IMR-90 (cell line): ENCODE measurements around the gene WWC1. TPM values are rescaled to one million over a fixed set of nuclear protein-coding genes. Genes with fewer than 3 reads are reported as not detected.

Source experiments
- ATAC-seq: fragments of 200-7000 bp; cut with Tn5 transposase; 2 replicates; pipeline ENCODE4 v1.9.1; 2020; ENCODE audit warnings: low read depth, mild to moderate bottlenecking, moderate library complexity
- BruUV-seq: library from RNA; stranded (reverse); fragments of 400-500 nt; replicated peaks from 2 replicates; lab custom pipeline; 2021; lab: Mats Ljungman, UMichigan
- CTCF ChIA-PET: fragments of 300-600 bp; formaldehyde crosslinking; extraction: SDS; loops from one replicate; lab custom pipeline; 2021; ENCODE audit warnings: antibody characterized with exemption; lab: Yijun Ruan, JAX
- POLR2A ChIA-PET: fragments of 300-600 bp; sonication (Branson Sonifier 250); formaldehyde crosslinking; loops from one replicate; lab custom pipeline; 2022; ENCODE audit warnings: antibody characterized with exemption; ENCODE audit not compliant: unreplicated experiment; lab: Charles Lee
- DNase-seq: peaks from one replicate; pipeline ENCODE4 v3.0.0; 2013
- H2AFZ ChIP-seq: replicated peaks from 2 replicates; pipeline ENCODE3; 2013; ENCODE audit warnings: low read length, mild to moderate bottlenecking; ENCODE audit not compliant: poor library complexity
- H2AK5ac ChIP-seq: 2 replicates; pipeline ENCODE4 v1.6.1; 2013; ENCODE audit warnings: low read depth, low read length, inconsistent platforms
- H2AK9ac ChIP-seq: replicated peaks from 2 replicates; pipeline ENCODE3; 2013; ENCODE audit warnings: mild to moderate bottlenecking, low read depth, low read length, moderate library complexity; ENCODE audit not compliant: poor library complexity
- H2BK120ac ChIP-seq: 2 replicates; pipeline ENCODE4 v1.6.1; 2013; ENCODE audit warnings: low read depth, low read length, inconsistent platforms
- H2BK15ac ChIP-seq: 3 replicates; pipeline ENCODE4 v1.6.1; 2013; ENCODE audit warnings: low read depth, low read length, inconsistent platforms
- H2BK20ac ChIP-seq: 2 replicates; pipeline ENCODE4 v1.6.1; 2013; ENCODE audit warnings: low read depth, mild to moderate bottlenecking, inconsistent platforms, low read length, moderate library complexity
- H2BK5ac ChIP-seq: 2 replicates; pipeline ENCODE4 v1.6.1; 2013; ENCODE audit warnings: mild to moderate bottlenecking, low read depth, low read length, inconsistent platforms; ENCODE audit not compliant: poor library complexity, severe bottlenecking
- H3K14ac ChIP-seq: replicated peaks from 2 replicates; pipeline ENCODE4 v1.6.1; 2013; ENCODE audit warnings: low read depth, low read length, inconsistent platforms
- H3K18ac ChIP-seq: 2 replicates; pipeline ENCODE4 v1.6.1; 2013; ENCODE audit warnings: low read depth, low read length, control low read depth
- H3K23ac ChIP-seq: 2 replicates; pipeline ENCODE4 v1.6.1; 2013; ENCODE audit warnings: low read depth, low read length, inconsistent platforms
- H3K27ac ChIP-seq: 2 replicates; pipeline ENCODE4 v1.5.1; 2013; ENCODE audit warnings: mild to moderate bottlenecking, control low read depth, low read length; ENCODE audit not compliant: insufficient read depth
- H3K27me3 ChIP-seq: 2 replicates; pipeline ENCODE4 v1.6.1; 2013; ENCODE audit warnings: low read length; ENCODE audit not compliant: control insufficient read depth, insufficient read depth
- H3K36me3 ChIP-seq: 2 replicates; pipeline ENCODE4 v1.6.1; 2013; ENCODE audit warnings: low read length, mixed read lengths; ENCODE audit not compliant: control insufficient read depth, insufficient read depth
- H3K4ac ChIP-seq: 2 replicates; pipeline ENCODE4 v1.6.1; 2013; ENCODE audit warnings: low read depth, low read length, inconsistent platforms
- H3K4me1 ChIP-seq: 2 replicates; pipeline ENCODE4 v1.6.1; 2013; ENCODE audit warnings: low read length, mixed read lengths; ENCODE audit not compliant: control insufficient read depth, insufficient read depth
- H3K4me2 ChIP-seq: 2 replicates; pipeline ENCODE4 v1.6.1; 2013; ENCODE audit warnings: low read depth, mild to moderate bottlenecking, control low read depth, low read length, moderate library complexity
- H3K4me3 ChIP-seq: 2 replicates; pipeline ENCODE4 v1.5.1; 2013; ENCODE audit warnings: low read depth, mild to moderate bottlenecking, control low read depth, low read length, moderate library complexity; ENCODE audit not compliant: insufficient read depth
- H3K56ac ChIP-seq: 2 replicates; pipeline ENCODE4 v1.6.1; 2013; ENCODE audit warnings: low read length, inconsistent platforms; ENCODE audit not compliant: insufficient read depth; ENCODE audit errors: extremely low read depth
- H3K79me1 ChIP-seq, 2 experiments: 2 replicates each; pipeline ENCODE4 v1.6.1; 2013; ENCODE audit warnings: low read length in 2 of 2, inconsistent platforms in 1 of 2, low read depth in 1 of 2
- H3K9ac ChIP-seq: 2 replicates; pipeline ENCODE4 v1.6.1; 2013; ENCODE audit warnings: low read depth, low read length, control low read depth
- H3K9me1 ChIP-seq: 2 replicates; pipeline ENCODE4 v1.6.1; 2013; ENCODE audit warnings: low read length, inconsistent platforms; ENCODE audit not compliant: insufficient read depth
- H3K9me3 ChIP-seq: 2 replicates; pipeline ENCODE4 v1.6.1; 2013; ENCODE audit warnings: low read length; ENCODE audit not compliant: control insufficient read depth, insufficient read depth
- H4K20me1 ChIP-seq: 2 replicates; pipeline ENCODE4 v1.6.1; 2013; ENCODE audit warnings: low read length, inconsistent platforms; ENCODE audit not compliant: insufficient read depth
- H4K5ac ChIP-seq: 2 replicates; pipeline ENCODE4 v1.6.1; 2013; ENCODE audit warnings: mild to moderate bottlenecking, low read depth, low read length, control low read depth
- H4K8ac ChIP-seq, 2 experiments: 2 replicates each; pipeline ENCODE4 v1.6.1; 2013; ENCODE audit warnings: low read depth in 2 of 2, low read length in 2 of 2, control low read depth in 1 of 2, inconsistent platforms in 1 of 2
- H4K91ac ChIP-seq: 2 replicates; pipeline ENCODE4 v1.6.1; 2013; ENCODE audit warnings: low read depth, low read length, inconsistent platforms; ENCODE audit not compliant: insufficient read depth
- CEBPB ChIP-seq: IDR thresholded peaks from 2 replicates; pipeline ENCODE4 v1.6.1; 2012; ENCODE audit warnings: low read depth, low read length, improper control_type of control experiment
- CHD1 ChIP-seq: IDR thresholded peaks from 2 replicates; pipeline ENCODE4 v1.6.1; 2012; ENCODE audit warnings: low read depth, low read length, improper control_type of control experiment
- ELK1 ChIP-seq: fragments of 150-350 bp; IDR thresholded peaks from 2 replicates; pipeline ENCODE4 v1.6.1; 2016; ENCODE audit warnings: low read depth, mild to moderate bottlenecking, low read length, moderate library complexity, borderline replicate concordance
- MAFK ChIP-seq: IDR thresholded peaks from 2 replicates; pipeline ENCODE4 v1.6.1; 2012; ENCODE audit warnings: low read depth, low read length, improper control_type of control experiment
- MXI1 ChIP-seq: IDR thresholded peaks from 2 replicates; pipeline ENCODE4 v1.6.1; 2012; ENCODE audit warnings: low read depth, mild to moderate bottlenecking, low read length, moderate library complexity, borderline replicate concordance
- WGBS, 2 experiments: methylation state at CpG; one replicate each; pipeline versions ENCODE4 v1.1.5 to v1.1.7; 2013; ENCODE audit warnings: missing lambda C conversion rate in 2 of 2; ENCODE audit not compliant: insufficient read length in 1 of 2; ENCODE audit errors: extremely low coverage in 2 of 2; 5-methylcytosine and 5-hydroxymethylcytosine counted together
- dilution Hi-C: fragments of 300-500 bp; cut with HindIII; formaldehyde crosslinking; loops from one replicate; pipeline ENCODE4 v1.14.3; 2018; ENCODE audit warnings: low sequenced_read_pairs; ENCODE audit not compliant: unreplicated experiment
- in situ Hi-C: fragments of 300-500 bp; cut with MboI; formaldehyde crosslinking; loops from 3 replicates; pipeline ENCODE4 v1.14.3; 2019; ENCODE audit warnings: low sequenced_read_pairs, inconsistent platforms, mixed read lengths
- intact Hi-C: fragments of 100-400 bp; cut with micrococcal nuclease; formaldehyde crosslinking; loops from 2 replicates; pipeline ENCODE4 v1.10.0; 2022
- polyA plus RNA-seq, 3 experiments: library from polyadenylated mRNA; depleted of rRNA; stranded (reverse); fragments of >200 nt; gene quantifications; 2 replicates each; pipeline ENCODE4 v1.2.3, GENCODE V29; 2012; ENCODE audit warnings: low replicate concordance in 1 of 3
- total RNA-seq: library from RNA; depleted of rRNA; stranded (reverse); fragments of >200 nt; gene quantifications from 2 replicates; pipeline ENCODE4 v1.2.3, GENCODE V29; 2012

The WWC1 gene
- total and polyA plus RNA-seq, 2 of the 4 experiments (the other 2 are of a cell fraction): 9.1 to 10.3 TPM

- Histone ChIP-seq H4K5ac (no peak overlapping the region), H3K4me3 (no peak overlapping the region), H3K4me1 (peaks cover 4% of the 10 kb centered on the region), H2AFZ (no peak overlapping the region), H4K91ac (no peak overlapping the region), H3K23ac (no peak overlapping the region), H2BK20ac (no peak overlapping the region), H4K8ac (no peak overlapping the region), H3K9me1 (peaks cover 4% of the 10 kb centered on the region; the same call in 1 of the 2 replicates), H2BK120ac (no peak overlapping the region), H3K27me3 (no peaks in the 10 kb centered on the region), H3K79me1 (no peaks in the 10 kb centered on the region; a peak in 1 of 4 replicates), H3K4ac (no peak overlapping the region), H3K36me3 (peaks cover 13% of the 10 kb centered on the region), H2BK5ac (no peak overlapping the region), H4K20me1 (no peaks in the 10 kb centered on the region), H2AK5ac (no peak overlapping the region), H3K56ac (no peak overlapping the region), H3K9me3 (no peaks in the 10 kb centered on the region), H3K9ac (no peak overlapping the region), H2AK9ac (no peak overlapping the region), H3K18ac (no peak overlapping the region), H2BK15ac (no peak overlapping the region), H3K27ac (no peak overlapping the region), H3K14ac (no peak overlapping the region), H3K4me2 (no peak overlapping the region)
- CTCF ChIA-PET: no interaction called here
- 50% methylated on average over 1 of the region's 5 CpGs; no CpG with 5 or more reads in 1 of the 2 experiments for WGBS, 2 experiments
- no peak for DNase-seq
- TF ChIP-seq MAFK (no peak), MXI1 (no peak), CEBPB (no peak), ELK1 (no peak), CHD1 (no peak)
- dilution Hi-C loops (no loop called here), intact Hi-C loops (no loop called here), in situ Hi-C loops (no loop called here)
- BruUV-seq: no TSS peak
- POLR2A ChIA-PET: no interaction called here
- ATAC-seq: no peak
Measured at GRCh38 chr5:168464214-168464613, 172.8 kb downstream of the WWC1 start.
